Posterior cingulate gyrus (tissue), 11 donors: ENCODE data around the gene ITGBL1.

Experiments used
- DNase-seq, 10 donors: peaks; one replicate each; pipeline versions ENCODE4 v3.0.0 to v3.0.0-alpha.2; 2020 to 2021; ENCODE audit warnings: mixed read lengths in 3 of 10
- intact Hi-C: fragments of 100-400 bp; cut with DNase I; formaldehyde crosslinking; loops from one replicate; pipeline ENCODE4 v1.15.1; 2023

ITGBL1 gene

DNA sequence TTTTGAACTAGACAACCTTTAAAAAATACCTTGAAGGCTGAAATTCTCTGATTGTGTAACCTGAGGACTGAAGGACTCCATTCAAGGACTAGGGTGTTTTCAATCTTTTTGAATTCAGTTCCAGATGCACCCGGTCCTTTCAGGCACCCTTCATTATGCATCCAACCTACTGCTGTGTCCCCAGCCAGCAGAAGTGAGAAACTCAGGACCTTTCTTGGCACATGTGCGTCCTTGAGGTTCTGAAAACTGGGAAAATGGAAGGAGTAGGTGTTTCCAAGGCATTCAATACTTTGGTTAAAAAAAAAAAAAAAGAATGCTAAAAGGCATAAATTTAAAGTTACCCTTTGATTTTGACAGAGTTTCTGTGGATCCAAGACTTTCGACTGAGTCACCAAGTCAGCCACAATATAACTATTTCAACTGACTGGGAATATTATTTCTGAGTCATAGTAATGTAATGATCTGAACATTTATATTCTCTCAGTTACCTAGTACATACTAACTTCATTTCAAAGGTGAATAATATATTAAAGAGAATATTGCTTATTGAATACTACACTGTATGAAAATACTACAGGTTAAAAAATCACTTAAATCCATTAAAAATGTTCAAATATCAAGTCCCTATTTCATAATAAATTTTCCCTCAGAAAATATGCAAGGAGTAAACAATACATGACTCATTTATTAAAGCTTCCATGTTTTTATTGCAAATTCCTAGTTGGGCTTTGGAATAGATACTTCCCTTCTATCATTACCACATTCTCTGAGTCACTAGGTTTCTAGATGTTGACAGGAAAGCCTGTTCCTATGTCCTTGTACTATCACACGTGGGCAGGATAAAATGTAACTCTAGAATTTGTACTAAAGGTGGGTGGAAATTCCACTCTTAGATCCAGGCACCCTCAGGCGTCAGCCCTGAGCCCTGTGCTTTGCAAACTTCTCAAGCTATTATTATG is 2.4 kb upstream of the ITGBL1 start:
- DNase-seq = no peak
- intact Hi-C loops = no loop called here

DNA sequence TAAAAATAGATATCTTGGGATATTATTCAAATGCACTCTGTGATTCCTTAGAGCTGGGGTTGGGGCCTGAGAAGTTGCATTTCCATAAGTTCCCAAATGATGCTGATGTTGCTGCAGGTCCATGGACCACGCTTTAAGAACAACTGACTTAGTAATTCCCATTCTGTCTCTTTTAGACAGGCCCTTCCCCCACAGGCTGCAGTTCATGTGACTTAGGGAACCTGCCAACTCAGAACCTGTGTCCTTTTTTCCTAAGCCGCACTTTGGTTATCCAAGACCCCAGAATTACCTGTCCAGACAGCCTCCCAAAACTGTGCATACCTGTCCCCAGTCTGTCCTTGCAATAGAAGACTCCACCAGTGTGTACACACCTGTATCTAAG is 1.7 kb upstream of the ITGBL1 start:
- DNase-seq = no peak
- intact Hi-C loops = no loop called here

DNA sequence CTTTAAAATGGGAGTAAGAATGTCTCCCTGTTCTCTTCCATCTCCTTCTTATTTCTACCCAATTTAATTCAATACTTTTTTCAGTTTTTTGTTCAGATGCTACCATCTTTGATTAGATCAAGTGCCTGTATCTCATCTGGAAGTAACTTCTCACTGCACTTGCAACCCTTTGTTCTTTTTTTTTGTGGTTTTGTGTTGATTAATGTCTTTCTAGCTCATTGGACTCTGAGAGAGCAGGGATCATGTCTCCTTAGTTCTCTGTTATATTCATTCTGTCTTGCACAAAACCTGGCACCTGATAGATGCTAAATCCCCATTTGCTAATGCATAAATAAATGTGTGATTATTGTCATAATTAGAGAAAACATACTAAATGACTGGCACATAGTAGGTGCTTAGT is 834 bp upstream of the ITGBL1 start:
- intact Hi-C loops = no loop called here
- DNase-seq = no peak

DNA sequence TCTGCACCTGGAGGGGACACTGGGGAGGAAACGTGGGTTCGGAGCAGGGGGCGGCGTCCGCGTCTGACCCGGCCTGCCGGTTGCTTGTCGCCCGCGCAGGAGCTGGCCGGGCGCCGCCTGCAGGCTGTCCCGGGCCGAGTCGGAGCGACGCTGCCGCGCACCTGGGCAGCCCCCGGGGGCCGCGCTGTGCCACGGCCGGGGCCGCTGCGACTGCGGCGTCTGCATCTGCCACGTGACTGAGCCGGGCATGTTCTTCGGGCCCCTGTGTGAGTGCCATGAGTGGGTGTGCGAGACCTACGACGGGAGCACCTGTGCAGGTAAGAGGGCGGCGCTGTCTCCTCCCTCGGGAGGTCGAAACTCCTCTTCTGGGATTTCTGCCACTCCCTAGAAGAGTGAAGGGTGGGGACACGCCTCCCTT is 1.3 kb downstream of the ITGBL1 start:
- DNase-seq = peak in 4 of 10 donors; percentile 5 to 86 (median 40)
- intact Hi-C loops = no loop called here

DNA sequence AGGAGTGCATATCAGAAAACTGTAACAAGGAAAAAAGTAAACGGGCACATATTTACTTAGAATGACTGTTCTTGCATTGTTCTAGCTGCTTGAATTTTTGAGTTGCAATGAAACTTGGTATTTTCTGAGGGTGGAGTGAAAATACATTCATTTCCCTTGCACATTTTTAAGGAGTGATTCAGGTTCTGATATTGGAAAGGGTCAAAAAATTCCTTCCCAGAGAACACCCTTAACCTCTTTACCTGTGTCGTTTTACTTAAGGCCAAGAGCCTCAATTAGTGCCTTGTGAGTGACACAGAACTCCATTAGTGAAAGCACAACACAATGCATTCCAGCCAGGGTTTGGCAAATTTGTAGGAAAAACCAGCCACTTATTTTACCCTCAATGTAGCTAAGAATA is 2.3 kb downstream of the ITGBL1 start:
- no peak for DNase-seq
- intact Hi-C loops = no loop called here

DNA sequence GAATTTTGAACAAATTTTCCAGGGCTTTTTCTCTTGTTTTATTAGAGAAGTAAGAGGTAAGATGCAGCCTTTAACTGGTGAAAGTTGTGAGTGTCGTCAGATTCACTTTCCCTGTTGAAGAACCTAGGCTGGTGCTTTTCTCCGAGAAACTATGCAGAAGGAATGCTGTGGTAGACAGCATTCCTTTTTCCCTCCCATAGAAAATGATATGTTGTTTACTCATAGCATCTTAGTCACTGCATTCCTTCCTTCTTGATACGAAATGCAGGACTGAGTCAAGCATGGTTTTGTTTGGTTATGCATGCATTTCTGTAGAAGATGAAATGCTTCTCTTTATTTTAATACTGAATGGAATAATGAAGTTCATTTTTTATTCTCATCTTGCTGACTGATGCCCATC is 3.4 kb downstream of the ITGBL1 start:
- intact Hi-C loops = no loop called here
- no peak for DNase-seq

DNA sequence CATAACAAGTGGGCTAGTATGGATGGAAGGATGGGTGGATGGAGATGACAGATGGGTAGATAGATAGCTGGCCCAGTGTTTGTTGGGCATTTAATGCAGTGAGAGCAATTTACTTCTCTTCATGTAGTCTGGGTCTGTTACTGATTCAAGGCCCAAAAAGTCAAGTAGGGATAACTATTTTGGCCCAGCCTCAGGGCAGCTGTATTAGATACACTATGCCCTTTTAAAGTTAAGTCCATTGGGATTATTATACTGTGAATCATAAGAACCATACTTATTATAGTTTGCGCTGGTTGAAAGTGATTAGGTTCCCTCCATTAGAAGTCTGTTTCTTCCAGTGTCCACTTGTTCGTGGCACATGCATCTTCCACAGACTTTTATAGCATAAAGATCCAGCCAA is 4.7 kb downstream of the ITGBL1 start:
- DNase-seq = no peak
- intact Hi-C loops = no loop called here

DNA sequence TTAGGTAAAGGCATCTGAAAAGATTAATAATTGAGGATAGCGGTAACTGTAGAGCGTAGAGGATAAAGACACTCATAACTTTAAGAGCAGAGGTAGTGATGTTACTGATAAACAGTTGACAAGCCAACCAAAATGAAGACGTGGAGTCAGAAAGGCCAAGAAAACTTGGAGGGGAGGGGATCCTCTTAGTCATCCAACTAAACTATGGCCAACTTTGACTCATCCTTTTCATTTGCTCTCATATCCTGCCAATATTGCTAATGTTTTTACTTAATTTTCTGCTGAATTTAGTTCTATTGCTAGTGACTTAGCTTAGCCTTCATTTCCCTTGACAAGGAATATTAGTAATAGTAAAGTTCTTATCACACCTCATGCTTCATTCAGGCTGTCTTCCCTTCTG is 13.4 kb downstream of the ITGBL1 start:
- DNase-seq = no peak
- intact Hi-C loops = no loop called here

DNA sequence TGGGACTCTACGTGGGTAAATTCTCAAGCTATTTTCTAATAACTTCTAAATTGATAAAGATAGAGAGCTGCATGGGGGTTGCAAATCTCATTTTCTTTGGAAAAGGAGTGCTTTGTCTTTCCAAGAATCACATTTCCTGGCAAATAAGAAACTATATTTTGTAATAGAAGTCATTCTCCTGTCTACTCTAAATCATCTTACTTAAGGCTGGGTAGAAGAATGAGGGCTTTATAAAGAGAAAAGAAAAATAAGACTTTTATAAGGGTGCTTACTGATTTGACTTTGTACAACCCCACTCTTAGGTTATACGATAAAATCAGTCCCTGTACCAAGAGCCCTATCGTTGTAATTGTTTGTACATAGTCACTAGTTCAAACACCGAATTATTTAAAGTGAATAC is 14.9 kb downstream of the ITGBL1 start:
- intact Hi-C loops = no loop called here
- no peak for DNase-seq

DNA sequence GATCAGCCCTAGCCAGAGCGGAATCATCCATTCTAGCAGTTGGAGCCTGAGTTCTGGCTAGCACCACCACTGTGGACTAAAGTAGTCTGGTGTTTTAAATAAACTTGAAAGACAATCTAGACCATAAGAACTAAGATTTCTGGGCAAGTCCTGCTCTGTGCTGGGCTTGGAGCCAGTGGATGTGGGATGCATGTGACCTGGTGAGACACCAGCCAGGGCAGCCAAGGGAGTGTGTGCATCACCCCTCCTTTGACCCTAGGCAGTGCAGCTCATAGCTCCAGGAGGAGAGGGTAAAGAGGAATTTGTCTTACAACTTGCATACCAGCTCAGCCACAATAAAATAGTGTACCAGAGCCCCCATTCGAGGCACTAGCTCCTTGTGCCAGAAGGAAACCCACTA is 21.0 kb downstream of the ITGBL1 start:
- DNase-seq = peak in 3 of 10 donors; percentile 7 to 77 (median 23)
- intact Hi-C loops = no loop called here

DNA sequence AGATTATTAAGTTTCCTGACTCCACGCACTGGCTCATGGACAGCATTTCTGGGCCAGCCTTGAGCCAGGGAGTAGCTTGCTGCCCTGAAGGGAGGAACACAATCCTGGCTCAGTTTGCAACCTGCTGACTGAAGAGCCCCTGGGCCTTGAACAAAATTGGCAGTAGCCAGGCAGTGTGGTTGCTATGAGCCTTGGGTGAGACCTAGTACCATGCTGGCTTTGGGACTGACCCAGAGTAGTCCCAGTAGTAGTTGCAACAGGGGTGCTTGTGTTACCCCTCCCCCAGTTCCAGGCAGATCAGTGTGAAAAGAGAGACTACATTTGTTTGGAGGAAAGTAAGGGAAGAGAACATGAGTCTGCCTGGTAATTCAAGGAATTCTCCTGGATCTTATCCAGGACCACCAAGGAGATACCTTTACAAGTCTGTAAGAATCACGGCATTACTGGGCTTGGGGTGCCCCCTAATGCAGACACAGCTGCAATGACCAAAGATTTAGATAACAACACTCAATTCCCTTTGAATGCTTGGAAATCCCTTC is 22.0 kb downstream of the ITGBL1 start:
- DNase-seq = peak in 8 of 10 donors; percentile 24 to 93 (median 45)
- intact Hi-C loops = loop anchor here (1.0 kb wide), 1 partner anchor 329 kb away; no protein-coding TSS in a partner anchor

DNA sequence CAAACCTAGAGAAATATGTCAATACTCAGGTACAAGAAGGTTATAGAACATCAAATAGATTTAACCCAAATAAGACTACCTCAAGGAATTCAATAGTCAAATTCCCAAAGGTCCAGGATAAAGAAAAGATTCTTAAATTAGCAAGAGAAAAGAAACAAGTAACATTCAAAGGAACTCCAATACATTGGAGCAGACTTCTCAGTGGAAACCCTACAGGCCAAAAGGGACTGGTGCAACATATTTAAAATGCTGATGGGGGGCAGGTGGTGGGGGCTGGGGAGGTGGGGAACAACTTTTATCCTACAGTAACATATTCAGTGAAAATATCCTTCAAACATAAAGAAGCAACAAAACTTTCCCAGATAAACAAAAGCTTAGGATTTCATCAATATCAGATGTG is 23.1 kb downstream of the ITGBL1 start:
- intact Hi-C loops = no loop called here
- no peak for DNase-seq

DNA sequence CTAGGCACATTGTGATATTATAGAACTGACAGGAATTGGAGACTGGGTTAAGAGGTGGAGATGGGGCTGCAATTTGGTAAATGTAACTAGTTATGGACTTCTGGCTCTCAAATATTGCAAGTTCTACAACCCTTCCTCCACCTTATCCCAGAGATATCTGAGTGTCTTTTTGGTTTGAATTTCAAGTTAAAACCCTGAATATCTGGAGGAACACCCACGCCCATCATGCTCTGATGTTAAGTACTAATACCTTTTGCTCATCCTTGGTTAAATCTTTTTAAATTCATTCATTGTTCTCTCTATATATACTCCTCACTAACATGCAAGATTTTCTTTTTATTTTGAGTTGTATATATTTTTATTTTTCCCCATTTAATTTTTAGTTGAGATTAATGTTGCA is 28.9 kb downstream of the ITGBL1 start:
- no peak for DNase-seq
- intact Hi-C loops = no loop called here

DNA sequence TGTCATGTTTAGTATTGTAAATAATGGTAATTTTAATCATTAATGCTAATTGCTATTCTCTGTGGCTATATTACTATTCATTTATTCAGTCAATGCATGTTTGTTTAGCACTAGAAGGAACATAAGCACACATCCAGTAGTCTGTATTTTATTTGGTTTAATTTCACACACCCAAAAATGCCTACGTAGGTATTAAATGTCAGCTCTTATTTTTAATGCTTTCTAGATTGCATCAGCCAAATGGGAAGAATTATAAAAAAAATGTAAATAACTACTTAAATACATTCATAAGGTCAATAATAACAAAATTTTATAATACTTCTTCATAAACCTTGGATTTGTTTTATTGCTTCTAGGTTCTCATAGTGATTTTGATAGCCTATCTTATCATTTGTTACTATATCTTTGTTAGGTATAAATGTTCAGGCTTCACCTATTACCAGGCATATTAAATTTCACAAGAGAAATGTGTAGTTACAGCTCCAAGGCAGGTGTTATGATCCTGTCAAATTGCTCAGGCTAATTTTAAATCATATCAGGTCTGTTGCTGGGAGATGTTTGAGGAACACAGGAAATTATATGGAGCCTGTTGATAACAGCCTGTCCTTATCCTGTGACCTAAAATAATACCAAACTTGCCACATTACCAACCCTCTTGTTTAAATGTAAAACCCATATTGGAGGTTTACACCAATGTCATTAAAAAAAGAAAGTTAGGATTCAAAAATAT is 34.4 kb downstream of the ITGBL1 start:
- no peak for DNase-seq
- intact Hi-C loops = no loop called here

DNA sequence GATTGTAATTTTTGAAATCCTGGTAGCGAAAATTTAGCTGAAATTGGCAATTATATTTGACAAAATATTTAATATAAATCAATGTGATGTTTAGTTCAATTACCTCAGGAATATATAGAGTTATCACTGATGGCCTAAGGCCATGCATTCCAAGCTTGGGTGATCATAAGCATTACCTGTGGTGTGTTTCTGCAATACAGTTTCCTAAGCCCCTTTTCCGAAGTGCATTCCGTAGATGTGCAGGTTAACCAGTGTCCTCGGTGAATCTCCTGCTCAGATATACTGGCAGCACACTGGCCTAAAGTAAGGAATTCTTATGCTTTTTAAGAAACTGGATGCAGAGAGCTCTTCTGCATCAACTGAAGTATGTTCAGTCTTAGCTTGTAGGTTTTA is 35.0 kb downstream of the ITGBL1 start:
- intact Hi-C loops = no loop called here
- no peak for DNase-seq

DNA sequence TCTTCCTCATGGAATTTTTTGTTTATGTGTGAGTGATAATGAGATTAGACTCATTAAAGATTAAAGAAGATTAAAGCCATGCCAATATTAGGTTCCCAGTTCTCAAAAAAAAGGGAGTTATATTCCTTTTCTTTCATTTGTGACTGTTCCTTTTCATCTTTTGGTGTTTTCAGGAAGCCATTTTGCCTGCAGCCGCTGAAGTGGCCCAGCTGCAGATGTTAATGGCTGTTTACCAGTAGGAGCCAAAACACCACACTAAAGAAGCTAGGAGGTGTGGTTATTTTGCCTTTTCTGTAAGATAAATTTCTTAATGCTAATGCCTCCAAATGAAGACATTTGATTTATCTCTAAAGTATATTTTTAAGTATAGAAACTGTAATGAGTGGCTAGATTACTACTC is 36.3 kb downstream of the ITGBL1 start:
- intact Hi-C loops = no loop called here
- no peak for DNase-seq

DNA sequence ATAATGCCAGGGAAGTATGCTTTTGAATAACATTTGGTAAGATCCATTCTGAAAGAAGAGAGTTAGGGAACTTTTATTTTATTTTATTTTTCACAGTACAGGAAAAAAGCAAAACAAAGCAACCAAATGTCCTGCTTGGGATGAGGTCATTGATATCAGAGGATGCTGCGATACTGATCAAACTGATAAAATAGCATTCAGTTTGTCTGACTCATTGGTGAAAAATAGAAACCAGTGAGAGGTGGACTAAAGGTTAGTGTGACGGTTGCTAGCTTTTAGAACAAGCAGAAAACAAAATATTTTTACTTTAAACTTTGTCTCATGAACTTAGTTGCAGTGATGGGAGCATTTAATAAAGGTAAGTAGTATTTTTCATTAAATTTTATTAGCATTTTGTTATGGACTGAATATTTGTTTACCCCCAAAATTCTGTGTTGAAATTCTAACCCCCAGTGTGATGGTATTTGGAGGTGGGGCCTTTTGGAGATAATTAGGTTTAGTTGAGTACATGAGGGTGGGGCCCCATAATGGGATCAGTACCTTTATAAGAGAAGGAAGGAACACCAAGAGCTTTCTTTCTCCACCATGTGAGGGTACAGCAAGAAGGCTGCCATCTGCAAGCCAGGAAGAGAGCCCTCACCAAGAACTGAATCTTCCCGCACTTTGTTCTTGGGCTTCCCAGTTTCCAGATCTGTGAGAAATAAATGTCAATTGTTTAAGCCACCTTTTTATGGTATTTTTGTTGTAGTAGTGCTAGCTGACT is 37.3 kb downstream of the ITGBL1 start:
- intact Hi-C loops = no loop called here
- DNase-seq = no peak

DNA sequence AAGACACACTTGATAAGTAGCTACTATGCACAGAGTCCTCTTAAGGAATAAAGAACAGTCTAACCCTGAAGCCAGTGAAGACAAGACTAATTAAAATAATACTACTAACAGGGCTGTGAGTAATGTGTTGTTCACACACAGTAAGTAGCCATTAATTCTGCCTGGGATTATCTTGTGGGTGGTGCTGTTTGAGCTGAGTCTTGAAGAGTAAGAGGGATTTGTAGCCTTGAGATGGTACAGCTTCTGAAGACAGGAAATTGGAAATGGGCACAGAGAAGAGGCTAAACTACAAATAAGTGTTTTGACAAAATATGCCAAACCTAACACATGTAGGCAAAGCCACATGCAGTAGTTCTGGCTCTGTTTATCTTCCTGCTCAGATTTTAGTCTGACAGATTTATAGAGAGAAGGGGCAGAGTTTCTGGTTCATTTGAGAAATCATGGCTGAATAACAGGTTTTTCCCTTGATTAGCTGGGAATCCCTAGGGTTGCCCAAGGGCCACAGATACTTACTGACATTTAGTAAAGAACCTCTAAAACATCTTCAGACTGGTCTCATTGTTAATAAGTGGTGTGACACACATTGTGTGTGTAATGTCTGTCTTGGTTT is 38.0 kb downstream of the ITGBL1 start:
- no peak for DNase-seq

DNA sequence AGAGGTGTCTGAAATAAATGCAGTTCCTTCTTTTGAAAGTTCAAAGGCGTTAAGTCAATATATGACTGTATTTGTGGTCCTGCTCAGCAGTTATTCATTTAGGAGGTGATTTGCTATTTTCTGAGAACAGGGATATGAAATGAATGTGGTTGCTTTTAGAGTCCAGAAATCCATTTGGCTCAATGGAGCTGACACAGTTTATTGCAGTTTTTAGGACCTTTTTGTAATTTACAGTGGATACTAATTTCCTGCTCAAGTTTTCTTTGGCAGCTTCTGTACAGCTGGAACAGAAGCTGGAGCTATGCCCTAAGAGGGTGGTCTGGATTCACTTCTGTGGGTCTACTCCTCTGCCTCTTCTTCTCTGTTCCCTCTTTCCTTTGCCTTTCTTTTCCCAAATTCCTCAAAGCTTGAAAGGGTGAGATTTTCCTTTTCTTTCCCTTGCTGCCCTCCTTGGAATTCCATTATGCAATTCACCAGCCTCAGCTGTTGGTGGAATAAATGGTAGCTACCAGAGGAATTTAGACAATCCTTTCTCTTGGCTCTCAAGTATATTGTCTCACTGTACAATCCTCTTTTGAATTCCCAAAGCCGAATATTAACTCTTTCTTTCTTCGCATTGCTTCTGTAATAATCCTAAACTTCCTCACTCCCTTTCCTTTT is 39.9 kb downstream of the ITGBL1 start:
- intact Hi-C loops = no loop called here
- DNase-seq = no peak

More for the DNA sequence above, 38.0 kb downstream of the ITGBL1 start:
- intact Hi-C loops = no loop called here

DNA sequence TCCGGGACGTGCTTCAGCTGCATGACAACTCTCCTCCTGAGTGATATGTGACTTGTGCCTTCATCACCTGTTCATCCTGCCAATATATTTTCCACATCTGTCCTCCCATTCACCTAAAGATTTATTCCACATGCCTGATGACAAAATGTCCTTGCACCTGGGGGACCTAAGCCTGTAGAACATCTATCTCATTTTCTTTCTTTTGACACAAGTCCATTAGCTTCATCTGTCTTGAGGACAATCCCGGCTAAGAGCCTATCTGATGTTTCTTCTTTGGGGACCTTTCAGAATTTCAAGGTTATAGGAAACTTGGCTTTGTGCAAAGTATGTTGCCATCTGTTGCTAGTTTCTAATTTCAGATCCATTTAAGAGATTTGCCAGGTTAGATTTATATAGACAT is 41.1 kb downstream of the ITGBL1 start:
- DNase-seq = no peak
- intact Hi-C loops = no loop called here
